ENCODE measurements around the gene HDHD3. TPM values are rescaled to one million over a fixed set of nuclear protein-coding genes. Genes with fewer than 3 reads are reported as not detected.
"Not testable (repeated sequence)": the region's sequence is repeated elsewhere in the genome, so short reads cannot be mapped to it uniquely, and the experiment has no call there.

HDHD3 gene
- polyA plus RNA-seq, 6 donors from 2014 or later: 36.3 to 51.3 (median 42.8) TPM

- not testable (repeated sequence) for DNase-seq; H3K9me3 Mint-ChIP-seq; H3K36me3 Mint-ChIP-seq; H3K27me3 Mint-ChIP-seq; ATAC-seq (ENCODE audit: low read depth in 2 of 2)
- Mint-ChIP-seq H3K4me1 (peaks cover 0 to 18% (median 4%) of the 10 kb centered on the region in 3 donors), H3K4me3 (peak overlapping the region in 1 of 8 donors; percentile 2), H3K27ac (peak overlapping the region in 1 of 6 donors; percentile 2)
Observed at GRCh38 chr9:113381441-113381840, 4.7 kb upstream of the HDHD3 start.

DNA sequence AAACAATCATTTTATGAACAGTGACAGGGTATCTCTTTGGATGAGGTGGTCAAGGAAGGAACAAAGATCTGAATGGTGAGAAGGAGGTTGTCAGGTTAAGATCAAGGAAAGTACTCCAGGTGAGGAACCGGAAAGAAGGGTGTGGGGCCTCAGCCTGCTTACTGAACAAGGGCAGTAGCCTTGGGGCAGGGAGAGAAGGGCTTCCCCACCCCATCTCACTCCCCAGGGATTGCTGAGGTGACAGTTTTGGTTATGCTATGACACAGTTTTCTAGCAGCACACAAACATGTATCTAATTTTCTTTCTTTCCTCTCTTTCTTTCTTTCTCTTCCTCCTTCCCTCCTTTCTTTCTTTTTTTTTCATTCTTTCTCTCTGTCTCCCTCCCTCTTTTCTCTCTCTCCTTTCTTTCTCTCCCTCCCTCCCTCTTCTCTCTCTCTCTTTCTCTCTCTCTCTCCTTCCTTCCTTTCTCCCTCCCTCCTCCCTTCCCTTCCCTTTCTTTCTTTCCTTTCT is 4.1 kb upstream of the HDHD3 start:
- Mint-ChIP-seq H3K4me3 (peak overlapping the region in 2 of 8 donors; percentile 2 to 11), H3K27me3 (no peaks in the 10 kb centered on the region), H3K27ac (peak overlapping the region in 4 of 6 donors; percentile 2 to 70 (median 18)), H3K4me1 (peaks cover 4 to 18% (median 4%) of the 10 kb centered on the region in 3 donors), H3K36me3 (no peaks in the 10 kb centered on the region), H3K9me3 (no peaks in the 10 kb centered on the region)
- peak in 1 of 2 donors; percentile 16 for ATAC-seq (ENCODE audit: low read depth in 2 of 2)
- no peak for DNase-seq

GRCh38 chr9:113379829-113380210 is 3.0 kb upstream of the HDHD3 start:
- H3K27ac Mint-ChIP-seq: peak overlapping the region in 1 of 6 donors; percentile 79
- not testable (repeated sequence) for ATAC-seq (ENCODE audit: low read depth in 2 of 2); H3K27me3 Mint-ChIP-seq

DNA sequence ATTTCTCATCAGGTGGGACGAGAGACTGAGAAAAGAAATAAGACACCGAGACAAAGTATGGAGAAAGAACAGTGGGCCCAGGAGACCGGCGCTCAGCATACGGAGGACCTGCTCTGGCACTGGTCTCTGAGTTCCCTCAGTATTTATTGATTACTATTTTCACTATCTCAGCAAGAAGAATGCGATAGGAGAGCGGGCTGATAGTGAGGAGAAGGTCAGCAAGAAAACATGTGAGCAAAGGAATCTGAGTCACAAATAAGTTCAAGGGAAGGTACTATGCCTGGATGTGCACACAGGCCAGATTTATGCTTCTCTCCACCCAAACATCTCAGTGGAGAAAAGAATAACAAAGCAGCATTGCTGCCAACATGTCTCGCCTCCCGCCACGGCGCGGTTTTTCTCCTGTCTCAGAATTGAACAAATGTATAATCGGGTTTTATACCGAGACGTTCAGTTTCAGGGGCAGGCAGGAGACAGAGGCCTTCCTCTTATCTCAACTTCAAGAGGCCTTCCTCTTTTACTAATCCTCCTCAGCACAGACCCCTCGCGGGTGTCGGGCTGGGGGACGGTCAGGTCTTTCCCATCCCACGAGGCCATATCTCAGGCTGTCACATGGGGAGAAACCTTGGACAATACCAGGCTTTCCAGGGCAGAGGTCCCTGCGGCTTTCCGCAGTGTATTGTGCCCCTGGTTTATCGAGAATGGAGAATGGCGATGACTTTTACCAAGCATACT is 2.5 kb upstream of the HDHD3 start:
- not testable (repeated sequence) for DNase-seq; H3K36me3 Mint-ChIP-seq; ATAC-seq (ENCODE audit: low read depth in 2 of 2); H3K9me3 Mint-ChIP-seq; H3K27me3 Mint-ChIP-seq
- H3K27ac Mint-ChIP-seq: peak overlapping the region in 3 of 6 donors; percentile 16 to 90 (median 39)
- peak overlapping the region in 3 of 8 donors; percentile 53 to 58 (median 54) for H3K4me3 Mint-ChIP-seq
- peaks cover 13 to 32% (median 16%) of the 10 kb centered on the region in 3 donors for H3K4me1 Mint-ChIP-seq

More at GRCh38 chr9:113379829-113380210, 3.0 kb upstream of the HDHD3 start:
- Mint-ChIP-seq H3K4me3 (peak overlapping the region in 1 of 8 donors; percentile 58), H3K4me1 (peaks cover 13 to 28% (median 15%) of the 10 kb centered on the region in 3 donors)
- not testable (repeated sequence) for H3K36me3 Mint-ChIP-seq, H3K9me3 Mint-ChIP-seq, DNase-seq

- ATAC-seq (ENCODE audit: low read depth in 2 of 2): no peak
- no peak for DNase-seq
- H3K36me3 Mint-ChIP-seq: no peaks in the 10 kb centered on the region
- H3K27ac Mint-ChIP-seq: peak overlapping the region in 4 of 6 donors; percentile 60 to 93 (median 79)
- peaks cover 13 to 23% (median 22%) of the 10 kb centered on the region in 3 donors for H3K4me1 Mint-ChIP-seq
- H3K4me3 Mint-ChIP-seq: peak overlapping the region; percentile 81 to 92 (median 85)
- H3K27me3 Mint-ChIP-seq: no peaks in the 10 kb centered on the region
- no peaks in the 10 kb centered on the region for H3K9me3 Mint-ChIP-seq
Observed at GRCh38 chr9:113375057-113376023, 1.4 kb downstream of the HDHD3 start.

DNA sequence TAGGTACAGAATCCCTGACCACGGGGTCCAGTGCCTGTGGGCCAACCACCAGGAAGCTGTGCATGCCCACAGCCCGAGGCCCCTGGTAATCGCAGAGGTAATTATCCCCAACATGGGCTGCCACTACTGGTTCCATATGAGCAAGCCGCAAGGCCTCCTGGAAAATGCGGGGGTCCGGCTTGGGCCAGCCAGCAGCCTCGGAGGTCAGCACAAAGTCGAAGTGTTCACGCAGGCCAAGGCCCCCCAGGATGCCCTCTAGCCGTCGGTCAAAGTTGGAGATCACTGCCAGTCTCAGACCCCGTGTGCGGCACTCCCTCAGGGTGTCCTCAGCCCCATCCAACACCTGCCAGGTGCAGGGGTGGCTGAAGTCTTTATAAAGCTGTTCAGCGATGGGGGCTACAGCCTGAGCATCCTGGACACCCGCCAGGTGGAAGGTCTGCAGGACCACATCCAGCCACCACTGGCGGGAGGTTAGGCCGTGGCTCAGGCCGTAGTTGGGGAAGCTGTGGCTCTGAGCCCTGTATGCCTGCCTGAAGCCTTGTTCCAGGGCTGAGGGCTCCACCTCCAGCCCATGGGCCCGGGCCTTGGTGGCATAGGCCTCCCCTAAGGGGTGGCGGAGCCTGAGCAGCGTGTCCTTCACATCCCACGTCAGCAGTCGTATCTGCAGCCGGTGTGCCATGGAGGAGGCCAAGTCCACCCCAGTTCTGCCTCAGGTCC is 3.0 kb downstream of the HDHD3 start:
- H3K36me3 Mint-ChIP-seq: no peaks in the 10 kb centered on the region
- peak overlapping the region in 1 of 6 donors; percentile 38 for H3K27ac Mint-ChIP-seq
- ATAC-seq (ENCODE audit: low read depth in 2 of 2) (no peak), DNase-seq (no peak)
- H3K4me1 Mint-ChIP-seq: peaks cover 13 to 23% (median 22%) of the 10 kb centered on the region in 3 donors
- no peaks in the 10 kb centered on the region for H3K27me3 Mint-ChIP-seq
- no peaks in the 10 kb centered on the region for H3K9me3 Mint-ChIP-seq
- peak overlapping the region in 2 of 8 donors; percentile 47 to 88 for H3K4me3 Mint-ChIP-seq

DNA sequence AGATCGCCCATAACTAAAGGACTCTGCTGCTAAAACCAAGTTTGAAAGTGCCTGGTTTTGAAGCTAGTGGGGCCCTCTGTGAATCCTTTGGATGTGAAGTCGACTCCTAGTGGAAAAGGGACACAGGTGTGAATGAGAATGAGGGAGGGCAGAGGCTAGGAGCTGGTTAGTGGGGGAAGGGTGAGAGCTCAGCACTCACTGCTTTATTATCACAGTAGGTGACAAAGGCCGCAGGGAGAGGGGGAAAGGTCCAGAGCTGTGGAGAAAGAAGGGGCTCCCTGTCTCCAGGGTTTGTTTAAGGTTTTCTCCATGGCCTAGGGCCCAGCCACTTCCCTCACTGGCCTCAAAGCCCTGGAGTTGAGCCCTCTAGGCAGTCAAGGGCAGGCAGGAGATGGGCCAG is 3.5 kb downstream of the HDHD3 start:
- H3K27ac Mint-ChIP-seq: peak overlapping the region in 2 of 6 donors; percentile 38 to 44
- H3K36me3 Mint-ChIP-seq: no peaks in the 10 kb centered on the region
- DNase-seq (no peak), ATAC-seq (ENCODE audit: low read depth in 2 of 2) (no peak)
- H3K4me3 Mint-ChIP-seq: no peak overlapping the region
- no peaks in the 10 kb centered on the region for H3K27me3 Mint-ChIP-seq
- no peaks in the 10 kb centered on the region for H3K9me3 Mint-ChIP-seq
- peaks cover 13 to 23% (median 22%) of the 10 kb centered on the region in 3 donors for H3K4me1 Mint-ChIP-seq

DNA sequence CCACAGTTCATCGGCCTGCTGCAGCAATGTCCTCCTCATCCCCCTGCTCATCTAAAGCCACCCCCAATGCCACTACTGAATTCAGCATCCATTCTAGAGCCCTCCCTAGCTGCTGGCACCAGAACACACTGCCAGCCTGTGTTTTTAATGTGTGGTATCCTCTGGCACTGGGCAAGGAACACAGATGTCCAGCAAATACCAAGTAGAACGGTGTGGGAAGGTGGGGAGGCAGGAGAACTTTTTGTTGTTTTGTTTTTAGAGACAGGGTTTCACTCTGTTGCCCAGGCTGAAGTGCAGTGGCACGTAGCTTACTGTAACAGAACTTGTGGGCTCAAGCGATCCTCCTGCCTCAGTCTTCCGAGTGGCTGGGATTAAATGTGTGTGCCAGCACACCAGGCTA is 4.7 kb downstream of the HDHD3 start:
- Mint-ChIP-seq H3K9me3 (no peaks in the 10 kb centered on the region), H3K36me3 (no peaks in the 10 kb centered on the region), H3K27ac (peak overlapping the region in 1 of 6 donors; percentile 40), H3K4me3 (peak overlapping the region in 2 of 8 donors; percentile 16 to 18), H3K4me1 (peaks cover 12 to 22% (median 18%) of the 10 kb centered on the region in 3 donors), H3K27me3 (no peaks in the 10 kb centered on the region)
- ATAC-seq (ENCODE audit: low read depth in 2 of 2) (no peak), DNase-seq (no peak)

DNA sequence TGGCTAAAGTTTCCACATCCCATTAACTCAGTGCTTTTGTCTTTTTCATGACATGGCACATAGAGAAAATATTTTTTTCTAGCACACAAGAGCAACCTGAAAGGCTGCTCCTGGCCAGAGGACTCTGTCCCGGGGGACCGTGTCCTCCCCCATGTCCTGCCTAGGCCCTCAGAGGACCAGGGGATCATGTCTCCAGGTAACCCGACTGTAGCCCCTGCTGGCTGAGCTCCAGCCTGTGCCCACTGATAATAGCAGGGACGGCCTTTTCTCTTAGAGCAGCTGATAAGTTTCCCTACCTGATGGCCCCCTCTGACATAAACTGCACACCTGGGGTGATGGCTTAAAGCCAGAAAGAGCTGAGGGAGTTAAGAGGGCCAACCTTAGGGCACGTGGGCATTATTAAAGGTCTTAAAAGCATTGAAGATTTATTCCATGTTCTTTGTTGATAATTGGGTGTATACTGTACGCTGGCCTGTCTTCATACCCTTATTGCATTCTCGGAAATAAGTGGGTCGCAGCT is 5.9 kb downstream of the HDHD3 start:
- no peak for DNase-seq
- Mint-ChIP-seq H3K4me1 (peaks cover 9 to 18% (median 16%) of the 10 kb centered on the region in 3 donors), H3K36me3 (no peaks in the 10 kb centered on the region), H3K9me3 (no peaks in the 10 kb centered on the region), H3K4me3 (no peak overlapping the region), H3K27ac (no peak overlapping the region), H3K27me3 (no peaks in the 10 kb centered on the region)
- no peak for ATAC-seq (ENCODE audit: low read depth in 2 of 2)

GRCh38 chr9:113369855-113370140 is 7.0 kb downstream of the HDHD3 start:
- ATAC-seq (ENCODE audit: low read depth in 2 of 2) (no peak), DNase-seq (no peak)
- Mint-ChIP-seq H3K36me3 (no peaks in the 10 kb centered on the region), H3K9me3 (no peaks in the 10 kb centered on the region), H3K27me3 (no peaks in the 10 kb centered on the region), H3K4me3 (no peak overlapping the region), H3K4me1 (peaks cover under 1 to 7% (median 5%) of the 10 kb centered on the region in 3 donors), H3K27ac (no peak overlapping the region)

GRCh38 chr9:113368982-113369854 is 7.6 kb downstream of the HDHD3 start:
- Mint-ChIP-seq H3K4me1 (peaks cover 0 to 6% (median 1%) of the 10 kb centered on the region in 3 donors), H3K4me3 (no peak overlapping the region), H3K27ac (no peak overlapping the region), H3K27me3 (no peaks in the 10 kb centered on the region), H3K9me3 (no peaks in the 10 kb centered on the region), H3K36me3 (no peaks in the 10 kb centered on the region)
- ATAC-seq (ENCODE audit: low read depth in 2 of 2) (no peak), DNase-seq (no peak)

DNA sequence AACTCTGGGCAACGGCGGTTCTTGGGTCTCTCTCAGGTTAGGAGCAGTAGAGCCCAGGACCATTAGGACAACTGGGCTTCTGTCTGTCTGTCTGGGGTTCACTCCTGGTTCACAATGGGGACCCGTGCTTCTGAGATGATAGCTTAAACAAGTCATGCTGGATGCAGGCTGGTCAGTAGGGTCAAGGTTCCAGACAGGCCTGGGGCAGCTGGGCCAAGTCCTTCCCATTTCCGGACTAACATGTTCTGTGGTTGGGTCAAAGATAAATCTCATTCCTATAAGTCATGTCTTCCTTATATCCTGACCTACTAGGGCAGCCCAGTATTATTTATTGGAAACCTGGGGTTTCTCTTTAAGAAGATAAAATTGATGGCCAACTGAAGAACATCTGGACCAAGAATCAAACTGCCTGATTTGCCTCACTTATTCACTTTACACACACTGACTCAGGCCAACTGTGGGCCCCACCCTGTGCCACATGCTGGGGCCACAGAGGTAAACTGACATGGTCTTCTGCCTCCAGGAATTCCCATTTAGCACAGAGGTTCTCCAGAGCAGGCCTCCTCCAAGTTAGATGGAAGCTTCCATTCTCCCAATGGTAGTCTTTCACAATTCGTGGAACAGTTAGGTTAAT is 8.3 kb downstream of the HDHD3 start:
- no peak for ATAC-seq (ENCODE audit: low read depth in 2 of 2)
- Mint-ChIP-seq H3K4me3 (no peak overlapping the region), H3K36me3 (no peaks in the 10 kb centered on the region), H3K27ac (no peak overlapping the region), H3K9me3 (no peaks in the 10 kb centered on the region), H3K27me3 (no peaks in the 10 kb centered on the region), H3K4me1 (peaks cover 0 to 6% (median 1%) of the 10 kb centered on the region in 3 donors)
- DNase-seq: no peak

All from naive B cell (primary cell).